Measurements from ENCODE around the gene MUC5B.

DNA sequence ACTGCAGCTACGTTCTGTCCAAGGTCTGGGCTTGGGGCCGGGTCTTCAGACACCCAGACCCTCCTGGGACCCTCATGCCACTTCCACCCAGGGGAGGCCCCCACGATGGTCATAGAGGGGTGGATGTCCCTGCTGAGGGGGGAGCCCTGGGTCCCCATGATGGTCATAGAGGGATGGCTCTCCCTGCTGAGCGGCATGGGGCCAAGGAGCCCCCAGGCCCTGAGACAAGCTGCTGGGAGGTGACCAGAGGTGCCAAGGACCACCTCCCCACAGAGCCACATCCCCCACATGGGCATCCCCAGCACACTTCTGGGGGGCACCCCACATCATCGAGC lies 7.2 kb downstream of the MUC5B start:
- TF ChIP-seq, protein P1, sequence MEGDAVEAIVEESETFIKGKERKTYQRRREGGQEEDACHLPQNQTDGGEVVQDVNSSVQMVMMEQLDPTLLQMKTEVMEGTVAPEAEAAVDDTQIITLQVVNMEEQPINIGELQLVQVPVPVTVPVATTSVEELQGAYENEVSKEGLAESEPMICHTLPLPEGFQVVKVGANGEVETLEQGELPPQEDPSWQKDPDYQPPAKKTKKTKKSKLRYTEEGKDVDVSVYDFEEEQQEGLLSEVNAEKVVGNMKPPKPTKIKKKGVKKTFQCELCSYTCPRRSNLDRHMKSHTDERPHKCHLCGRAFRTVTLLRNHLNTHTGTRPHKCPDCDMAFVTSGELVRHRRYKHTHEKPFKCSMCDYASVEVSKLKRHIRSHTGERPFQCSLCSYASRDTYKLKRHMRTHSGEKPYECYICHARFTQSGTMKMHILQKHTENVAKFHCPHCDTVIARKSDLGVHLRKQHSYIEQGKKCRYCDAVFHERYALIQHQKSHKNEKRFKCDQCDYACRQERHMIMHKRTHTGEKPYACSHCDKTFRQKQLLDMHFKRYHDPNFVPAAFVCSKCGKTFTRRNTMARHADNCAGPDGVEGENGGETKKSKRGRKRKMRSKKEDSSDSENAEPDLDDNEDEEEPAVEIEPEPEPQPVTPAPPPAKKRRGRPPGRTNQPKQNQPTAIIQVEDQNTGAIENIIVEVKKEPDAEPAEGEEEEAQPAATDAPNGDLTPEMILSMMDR (conservative IDR thresholded peaks at IDR 0.05) = no peak
- TF ChIP-seq EZH2 (IDR thresholded peaks at IDR 0.05; ENCODE audit: low read depth) = no peak

Data from PC-9 (cell line).